OCI-LY3 (cell line): ENCODE data around the gene RCAN2.

ENCODE experiments used
- H2AFZ ChIP-seq: fragments of 200-600, 300-600 bp; shearing (Covaris generic); 2 replicates; pipeline ENCODE4 v1.6.0; 2014; ENCODE audit warnings: antibody characterized with exemption, low read depth, low read length
- H3K27ac ChIP-seq: fragments of 200-600, 300-600 bp; sonication (generic); 2 replicates; pipeline ENCODE4 v1.5.1; 2014; ENCODE audit warnings: mild to moderate bottlenecking, low read length, moderate library complexity, mixed read lengths
- H3K27me3 ChIP-seq: fragments of 200-600, 300-600 bp; sonication (generic); 2 replicates; pipeline ENCODE4 v1.6.1; 2014; ENCODE audit warnings: low read depth, low read length, mixed read lengths
- H3K36me3 ChIP-seq: fragments of 200-600, 300-600 bp; sonication (generic); replicated peaks from 2 replicates; pipeline ENCODE3; 2014; ENCODE audit warnings: low read depth, low read length, mixed read lengths
- H3K4me1 ChIP-seq: fragments of 300-600, 200-600 bp; sonication (generic); 2 replicates; pipeline ENCODE4 v1.6.1; 2014; ENCODE audit warnings: low read length, mixed read lengths
- H3K4me2 ChIP-seq: fragments of 200-600, 300-600 bp; sonication (generic); 2 replicates; pipeline ENCODE4 v1.6.1; 2014; ENCODE audit warnings: low read length, mixed read lengths
- H3K4me3 ChIP-seq: fragments of 300-600, 200-600 bp; sonication (generic); 2 replicates; pipeline ENCODE4 v1.5.1; 2014; ENCODE audit warnings: antibody characterized with exemption, mild to moderate bottlenecking, low read length, moderate library complexity
- H3K79me2 ChIP-seq: fragments of 300-600, 200-600 bp; shearing (Covaris generic); 2 replicates; pipeline ENCODE4 v1.6.1; 2014; ENCODE audit warnings: mild to moderate bottlenecking, low read length, mixed read lengths
- H3K9ac ChIP-seq: fragments of 300-600, 200-600 bp; shearing (Covaris generic); 2 replicates; pipeline ENCODE4 v1.6.0; 2014; ENCODE audit warnings: mild to moderate bottlenecking, low read length, moderate library complexity
- H3K9me3 ChIP-seq: fragments of 200-600, 300-600 bp; shearing (Covaris generic); 2 replicates; pipeline ENCODE4 v1.6.1; 2014; ENCODE audit warnings: low read length, mixed read lengths; ENCODE audit not compliant: insufficient read depth
- H4K20me1 ChIP-seq: fragments of 200-600, 300-600 bp; sonication (generic); 2 replicates; pipeline ENCODE4 v1.6.1; 2016; ENCODE audit warnings: low read length, mixed read lengths; ENCODE audit not compliant: insufficient read depth
- CTCF ChIP-seq: fragments of 200-600, 300-600 bp; sonication (generic); IDR thresholded peaks from 2 replicates; pipeline ENCODE4 v1.5.1; 2014; ENCODE audit warnings: antibody characterized with exemption, low read length, low read depth
- EZH2phosphoT487 ChIP-seq: fragments of 200-600 bp; shearing (Covaris generic); IDR thresholded peaks from 2 replicates; pipeline ENCODE4 v1.6.1; 2018; ENCODE audit warnings: antibody characterized with exemption, mixed run types, low read depth

RCAN2 gene

GRCh38 chr6:46517202-46517601, 26.0 kb upstream of the RCAN2 start:
- no peak overlapping the region for H3K27ac ChIP-seq
- no peaks in the 10 kb centered on the region for H3K4me1 ChIP-seq
- no peaks in the 10 kb centered on the region for H4K20me1 ChIP-seq
- H3K4me2 ChIP-seq: no peak overlapping the region
- TF ChIP-seq EZH2phosphoT487: no peak
- TF ChIP-seq CTCF: no peak
- no peak overlapping the region for H2AFZ ChIP-seq
- H3K9ac ChIP-seq: no peak overlapping the region
- no peaks in the 10 kb centered on the region for H3K36me3 ChIP-seq
- no peaks in the 10 kb centered on the region for H3K27me3 ChIP-seq
- H3K9me3 ChIP-seq: no peaks in the 10 kb centered on the region
- no peak overlapping the region for H3K4me3 ChIP-seq
- no peaks in the 10 kb centered on the region for H3K79me2 ChIP-seq

DNA sequence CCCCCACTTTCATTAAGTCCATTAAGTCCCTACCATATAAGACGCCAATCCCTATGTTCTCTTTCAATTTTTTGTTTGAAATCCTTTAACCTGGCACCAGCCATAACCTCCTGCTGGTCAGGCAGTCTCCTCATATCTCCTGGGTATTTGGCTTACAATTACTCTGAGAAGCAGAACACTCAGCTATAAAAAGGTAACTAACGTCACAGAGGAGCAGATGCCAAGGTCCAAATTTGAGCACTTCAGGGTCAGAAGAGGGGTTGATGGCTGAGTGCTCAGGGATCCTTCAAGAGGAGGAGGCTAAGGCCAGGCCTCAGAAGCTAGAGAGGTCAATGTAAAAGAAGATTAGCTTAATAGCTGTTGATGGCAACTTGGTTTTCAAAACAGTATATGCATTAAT, 22.3 kb upstream of the RCAN2 start:
- Histone ChIP-seq H3K9ac (no peak overlapping the region), H4K20me1 (no peaks in the 10 kb centered on the region), H3K9me3 (no peaks in the 10 kb centered on the region), H3K4me3 (no peak overlapping the region), H3K4me1 (no peaks in the 10 kb centered on the region), H3K79me2 (no peaks in the 10 kb centered on the region), H3K27me3 (no peaks in the 10 kb centered on the region), H3K36me3 (no peaks in the 10 kb centered on the region), H3K4me2 (no peak overlapping the region), H2AFZ (no peak overlapping the region), H3K27ac (no peak overlapping the region)
- no peak for TF ChIP-seq CTCF
- no peak for TF ChIP-seq EZH2phosphoT487

GRCh38 chr6:46511320-46511719, 20.1 kb upstream of the RCAN2 start:
- Histone ChIP-seq H3K4me3 (no peak overlapping the region), H3K27ac (no peak overlapping the region), H3K4me1 (no peaks in the 10 kb centered on the region), H3K9me3 (no peaks in the 10 kb centered on the region), H3K4me2 (no peak overlapping the region), H3K36me3 (no peaks in the 10 kb centered on the region), H2AFZ (no peak overlapping the region), H3K9ac (no peak overlapping the region), H3K27me3 (no peaks in the 10 kb centered on the region), H4K20me1 (no peaks in the 10 kb centered on the region), H3K79me2 (no peaks in the 10 kb centered on the region)
- TF ChIP-seq CTCF: no peak
- no peak for TF ChIP-seq EZH2phosphoT487

DNA sequence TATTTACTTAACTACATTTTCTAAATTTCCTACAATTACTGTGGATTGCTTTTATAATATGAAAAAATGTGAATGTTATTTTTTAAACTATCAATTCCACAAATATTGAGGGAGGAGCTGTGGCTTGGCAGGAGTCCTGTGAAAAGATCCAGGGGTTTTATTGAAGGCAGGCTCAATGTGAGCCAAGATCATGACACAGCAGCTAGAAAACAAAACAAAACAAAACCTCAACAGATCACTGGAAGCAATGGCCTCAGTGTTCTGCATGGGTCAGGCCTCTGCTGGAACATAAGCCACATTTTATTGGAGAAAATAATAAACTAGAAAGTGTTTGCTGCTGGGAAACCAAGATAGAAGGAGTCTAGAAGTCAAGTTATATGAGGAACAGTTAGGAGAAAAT, 19.4 kb upstream of the RCAN2 start:
- Histone ChIP-seq H4K20me1 (no peaks in the 10 kb centered on the region), H3K79me2 (no peaks in the 10 kb centered on the region), H3K27me3 (no peaks in the 10 kb centered on the region), H3K36me3 (no peaks in the 10 kb centered on the region), H3K4me2 (no peak overlapping the region), H3K4me3 (no peak overlapping the region), H3K9me3 (no peaks in the 10 kb centered on the region), H3K27ac (no peak overlapping the region), H3K9ac (no peak overlapping the region), H3K4me1 (peaks cover 1% of the 10 kb centered on the region; the same call in 1 of the 2 replicates), H2AFZ (no peak overlapping the region)
- TF ChIP-seq CTCF (no peak), EZH2phosphoT487 (no peak)
